Heart left ventricle (tissue), 16 donors: ENCODE measurements around the gene ATP1B3. TPM values are rescaled to one million over a fixed set of nuclear protein-coding genes. Genes with fewer than 3 reads are reported as not detected.

ENCODE experiments used
- ATAC-seq, 4 donors: fragments of 200-7000 bp; cut with Tn5 transposase; one replicate each; pipeline ENCODE4 v1.9.1; 2020 to 2022; ENCODE audit warnings: moderate library complexity in 4 of 4, mild to moderate bottlenecking in 3 of 4, moderate number of reproducible peaks in 1 of 4
- DNase-seq, 5 donors: peaks; one replicate each; pipeline ENCODE4 v3.0.0-alpha.2; 2020
- H3K27ac ChIP-seq, 12 donors: fragments of 200-600 bp; sonication (generic) in 4 of 12; one replicate each; pipeline versions ENCODE4 v1.5.0 to v1.8.0; 2016 to 2022; ENCODE audit warnings: mild to moderate bottlenecking in 2 of 12
- H3K27me3 ChIP-seq, 9 donors: fragments of 200-600 bp; sonication (generic) in 2 of 9; one replicate each; pipeline versions ENCODE4 v1.5.1 to v1.8.0; 2016 to 2022; ENCODE audit warnings: mild to moderate bottlenecking in 3 of 9
- H3K36me3 ChIP-seq, 9 donors: fragments of 200-600 bp; sonication (generic) in 2 of 9; one replicate each; pipeline versions ENCODE4 v1.5.0 to v1.8.0; 2018 to 2022; ENCODE audit warnings: mild to moderate bottlenecking in 2 of 9
- H3K4me1 ChIP-seq, 12 donors: fragments of 200-600 bp; sonication (generic) in 4 of 12; one replicate each; pipeline versions ENCODE4 v1.5.0 to v1.8.0; 2016 to 2022; ENCODE audit warnings: mild to moderate bottlenecking in 3 of 12
- H3K4me3 ChIP-seq, 12 donors: fragments of 200-600 bp; sonication (generic) in 4 of 12; one replicate each; pipeline versions ENCODE4 v1.5.0 to v1.8.0; 2017 to 2022; ENCODE audit warnings: mild to moderate bottlenecking in 9 of 12, moderate library complexity in 4 of 12
- H3K9me3 ChIP-seq, 12 donors: fragments of 200-600 bp; sonication (generic) in 4 of 12; one replicate each; pipeline versions ENCODE4 v1.5.0 to v1.8.0; 2016 to 2022; ENCODE audit warnings: mild to moderate bottlenecking in 1 of 12
- POLR2A ChIP-seq, 2 donors: fragments of 450-650 bp; IDR thresholded peaks; one replicate each; pipeline ENCODE4 v1.6.1; 2017; ENCODE audit warnings: antibody characterized with exemption in 2 of 2, mild to moderate bottlenecking in 2 of 2, moderate library complexity in 2 of 2
- WGBS, 4 donors: extraction: QIAGEN DNeasy Blood & Tissue Kit in 2 of 4; methylation state at CpG; one replicate each; pipeline versions ENCODE4 v1.1.5 to v1.1.7; 2013 to 2018; 5-methylcytosine and 5-hydroxymethylcytosine counted together
- intact Hi-C, 10 donors: fragments of 100-400 bp; cut with DNase I; formaldehyde crosslinking; loops; one replicate each; pipeline versions ENCODE4 v1.11.1 to v1.14.2; 2022
- polyA plus RNA-seq, 2 donors: library from polyadenylated mRNA; stranded (reverse); fragments of 200-250 nt; gene quantifications; one replicate each; pipeline ENCODE4 v1.2.3, GENCODE V29; 2013
- total RNA-seq, 9 donors: library from RNA; depleted of rRNA in 2 of 9; stranded (reverse); fragments of >200 nt in 2 of 9; fragmentation: NEBNext Ultra II Directional in 3 of 9; extraction: Animal tissue kit (Norgen Biotek cat#: 25700) in 3 of 9; gene quantifications; one replicate each; pipeline versions ENCODE4 v1.1.0 to v1.2.4, GENCODE V29; 2016 to 2023
- TF ChIP-seq, protein P1 (sequence below), 12 donors: fragments of 200-600 bp; sonication (generic) in 4 of 12; IDR thresholded peaks; one replicate each; pipeline versions ENCODE4 v1.5.0 to v1.8.0; 2018 to 2022; ENCODE audit warnings: antibody characterized with exemption in 12 of 12, mild to moderate bottlenecking in 5 of 12
- donor health status: ischemic (EF 13 %, LVEDD 7.1; RV severe dilation, severe dysfunction).
- donor health status: healthy with polysubstance abuse.
- donor health status: DM: no; HTN: yes; CAD: no.
- donor health status: DM: no; HTN: no; CAD: no.
- donor health status: ischemic (EF 25% LVEDD 6.9; RV normal size, moderate dysfunction).
- donor health status: ischemic (EF 25% LVEDD 5.7; RV mildly dilated, moderate dysfunction).
- donor health status: healthy.
- donor health status: DM: yes; HTN: yes; CAD: no.
- donor health status: ischemic (EF 35%, LVEDD 5.7; RV mildly dilated, moderate dysfunction).
- donor health status: nonischemic (EF 11% LVEDD 7.7; RV severe dilation, severe dysfunction).
- donor health status: DM: yes; HTN: yes; CAD: no.
- donor health status: PGD.
- donor health status: ischemic (EF 29% LVEDD 5.4; RV normal size, mild dysfunction).
- donor health status: nonischemic (EF 23%, LVEDD 6.1; RV moderate dilation, normal function).

ATP1B3 gene
- total and polyA plus RNA-seq, 11 donors = 19.1 to 90.0 (median 46.1) TPM

DNA sequence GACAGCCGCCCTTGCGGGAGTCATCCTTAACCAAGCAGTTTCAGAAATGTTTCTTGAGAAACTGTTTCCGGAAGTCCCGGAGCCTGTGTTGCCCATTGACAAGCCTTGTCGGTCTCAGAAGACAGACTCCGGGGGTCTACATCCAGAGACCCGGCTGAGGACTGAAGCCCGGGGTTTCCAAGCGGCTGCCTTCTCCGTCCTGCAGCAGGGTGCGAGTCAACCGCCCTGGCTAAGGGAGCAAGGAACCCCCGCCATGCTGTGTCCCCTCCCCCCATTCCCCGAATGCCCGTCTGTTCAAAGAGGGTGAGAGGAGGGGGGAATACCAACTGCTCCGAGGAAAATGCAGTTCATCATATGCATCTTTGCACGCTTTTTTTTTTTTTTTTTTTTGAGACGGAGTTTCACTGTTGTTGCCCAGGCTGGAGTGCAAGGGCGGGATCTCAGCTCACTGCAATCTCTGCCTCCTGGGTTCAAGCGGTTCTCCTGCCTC is 61.6 kb downstream of the ATP1B3 start:
- WGBS, 4 donors = 88 to 93% (median 92%) methylated on average over 15 to 20 of the region's 20 CpGs
- Histone ChIP-seq H3K4me3 (no peak overlapping the region), H3K36me3 (no peaks in the 10 kb centered on the region), H3K27ac (no peak overlapping the region), H3K9me3 (no peaks in the 10 kb centered on the region), H3K27me3 (no peaks in the 10 kb centered on the region), H3K4me1 (no peaks in the 10 kb centered on the region)
- DNase-seq (no peak), ATAC-seq (no peak)
- intact Hi-C loops = no loop called here
- TF ChIP-seq, protein P1, sequence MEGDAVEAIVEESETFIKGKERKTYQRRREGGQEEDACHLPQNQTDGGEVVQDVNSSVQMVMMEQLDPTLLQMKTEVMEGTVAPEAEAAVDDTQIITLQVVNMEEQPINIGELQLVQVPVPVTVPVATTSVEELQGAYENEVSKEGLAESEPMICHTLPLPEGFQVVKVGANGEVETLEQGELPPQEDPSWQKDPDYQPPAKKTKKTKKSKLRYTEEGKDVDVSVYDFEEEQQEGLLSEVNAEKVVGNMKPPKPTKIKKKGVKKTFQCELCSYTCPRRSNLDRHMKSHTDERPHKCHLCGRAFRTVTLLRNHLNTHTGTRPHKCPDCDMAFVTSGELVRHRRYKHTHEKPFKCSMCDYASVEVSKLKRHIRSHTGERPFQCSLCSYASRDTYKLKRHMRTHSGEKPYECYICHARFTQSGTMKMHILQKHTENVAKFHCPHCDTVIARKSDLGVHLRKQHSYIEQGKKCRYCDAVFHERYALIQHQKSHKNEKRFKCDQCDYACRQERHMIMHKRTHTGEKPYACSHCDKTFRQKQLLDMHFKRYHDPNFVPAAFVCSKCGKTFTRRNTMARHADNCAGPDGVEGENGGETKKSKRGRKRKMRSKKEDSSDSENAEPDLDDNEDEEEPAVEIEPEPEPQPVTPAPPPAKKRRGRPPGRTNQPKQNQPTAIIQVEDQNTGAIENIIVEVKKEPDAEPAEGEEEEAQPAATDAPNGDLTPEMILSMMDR (IDR thresholded peaks at IDR 0.05) = no peak
- no peak for TF ChIP-seq POLR2A (IDR thresholded peaks at IDR 0.05)

DNA sequence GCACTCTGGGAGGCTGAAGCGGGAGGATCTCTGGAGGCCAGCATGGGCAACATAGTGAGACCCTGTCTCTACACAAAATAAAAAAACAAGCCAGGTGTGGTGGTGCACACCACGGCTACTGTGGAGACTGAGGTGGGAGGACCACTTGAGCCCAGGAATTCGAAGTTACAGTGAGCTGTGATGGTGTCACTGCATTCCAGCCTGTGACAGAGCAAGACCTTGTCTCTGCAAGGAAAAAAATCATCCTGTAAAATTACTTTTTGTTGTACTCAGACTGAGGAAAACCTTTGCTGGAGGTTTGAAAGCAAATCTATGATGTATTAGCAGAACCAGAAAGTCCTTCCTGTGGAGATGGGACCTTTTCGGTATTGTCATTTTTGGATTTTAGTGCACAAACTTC is 63.3 kb downstream of the ATP1B3 start:
- Histone ChIP-seq H3K4me1 (no peaks in the 10 kb centered on the region), H3K9me3 (no peaks in the 10 kb centered on the region), H3K36me3 (no peaks in the 10 kb centered on the region), H3K4me3 (no peak overlapping the region), H3K27ac (no peak overlapping the region), H3K27me3 (no peaks in the 10 kb centered on the region)
- TF ChIP-seq, protein P1 (IDR thresholded peaks at IDR 0.05) = no peak
- no peak for TF ChIP-seq POLR2A (IDR thresholded peaks at IDR 0.05)
- intact Hi-C loops = no loop called here
- ATAC-seq (no peak), DNase-seq (no peak)
- 86 to 91% (median 90%) methylated on average over 4 of the region's 4 CpGs for WGBS, 4 donors

DNA sequence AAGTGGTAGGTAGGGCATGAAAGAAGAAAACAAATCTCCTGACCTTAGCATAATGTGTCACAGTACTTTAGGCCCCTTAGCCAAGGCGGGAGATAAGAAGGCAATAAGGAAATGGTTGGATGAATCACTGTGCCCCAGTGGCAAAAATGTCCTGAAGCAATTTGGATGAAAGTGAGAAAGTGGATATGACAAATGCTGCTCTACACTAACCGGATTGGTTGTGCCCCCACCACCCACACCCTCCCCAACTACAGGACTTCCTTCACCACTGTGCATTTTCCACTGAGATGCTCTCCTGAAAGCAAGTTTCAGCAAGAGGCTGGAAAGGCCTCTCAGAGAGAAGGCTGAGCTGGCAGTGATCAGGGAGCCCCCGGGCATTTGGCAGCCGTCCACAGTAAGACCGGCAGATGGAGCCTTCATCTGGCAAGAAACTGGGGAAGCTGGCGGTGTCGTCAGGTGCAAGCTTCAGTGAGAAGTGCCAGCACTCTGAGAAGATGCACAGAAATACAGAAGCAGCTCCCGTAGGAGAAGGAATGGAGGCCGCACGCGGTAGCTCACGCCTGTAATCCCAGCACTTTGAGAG is 63.8 kb downstream of the ATP1B3 start:
- TF ChIP-seq, protein P1 (IDR thresholded peaks at IDR 0.05) = no peak
- TF ChIP-seq POLR2A (IDR thresholded peaks at IDR 0.05) = no peak
- no peaks in the 10 kb centered on the region for H3K9me3 ChIP-seq
- H3K4me1 ChIP-seq = no peaks in the 10 kb centered on the region
- WGBS, 4 donors = 43 to 60% (median 56%) methylated on average over 12 of the region's 12 CpGs
- DNase-seq (no peak), ATAC-seq (peak in 2 of 4 donors; percentile 20 to 22)
- no peak overlapping the region for H3K27ac ChIP-seq
- no peaks in the 10 kb centered on the region for H3K27me3 ChIP-seq
- H3K4me3 ChIP-seq = no peak overlapping the region
- H3K36me3 ChIP-seq = no peaks in the 10 kb centered on the region
- intact Hi-C loops = no loop called here

DNA sequence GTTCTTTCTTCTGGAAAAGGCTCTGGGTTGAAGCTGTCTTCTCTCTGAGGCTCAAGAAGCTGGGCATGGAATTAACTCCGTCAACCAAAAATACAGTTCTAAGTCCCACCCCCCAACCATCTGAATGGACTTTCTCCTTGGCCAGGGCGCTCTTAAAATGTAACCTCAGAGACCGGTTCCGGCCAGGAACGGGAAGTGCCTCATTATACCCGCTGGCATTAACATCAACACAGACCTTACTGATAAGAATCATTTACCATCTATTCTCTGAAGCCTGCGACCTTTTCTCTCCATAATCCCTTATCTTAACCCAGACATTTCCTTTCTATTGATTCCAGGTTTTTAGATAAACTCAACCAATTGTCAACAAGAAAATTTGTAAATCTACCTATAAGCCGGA is 64.7 kb downstream of the ATP1B3 start:
- Histone ChIP-seq H3K4me1 (no peaks in the 10 kb centered on the region), H3K27ac (no peak overlapping the region), H3K9me3 (no peaks in the 10 kb centered on the region), H3K36me3 (no peaks in the 10 kb centered on the region), H3K27me3 (no peaks in the 10 kb centered on the region), H3K4me3 (no peak overlapping the region)
- 60 to 74% (median 69%) methylated on average over 8 of the region's 8 CpGs for WGBS, 4 donors
- TF ChIP-seq, protein P1 (IDR thresholded peaks at IDR 0.05) = no peak
- TF ChIP-seq POLR2A (IDR thresholded peaks at IDR 0.05) = no peak
- intact Hi-C loops = no loop called here
- ATAC-seq (peak in 2 of 4 donors; percentile 28 to 46), DNase-seq (no peak)
